HG02973 (cell line): ENCODE results near the gene GGNBP2.
A peak's percentile ranks its signal among the peaks of the same experiment; 100 is the strongest.

ENCODE experiments used
- ATAC-seq: cut with Tn5 transposase; IDR thresholded peaks from one replicate; pipeline ENCODE4 v1.9.1; 2021; ENCODE audit warnings: moderate library complexity; ENCODE audit not compliant: unreplicated experiment

GGNBP2 gene

DNA sequence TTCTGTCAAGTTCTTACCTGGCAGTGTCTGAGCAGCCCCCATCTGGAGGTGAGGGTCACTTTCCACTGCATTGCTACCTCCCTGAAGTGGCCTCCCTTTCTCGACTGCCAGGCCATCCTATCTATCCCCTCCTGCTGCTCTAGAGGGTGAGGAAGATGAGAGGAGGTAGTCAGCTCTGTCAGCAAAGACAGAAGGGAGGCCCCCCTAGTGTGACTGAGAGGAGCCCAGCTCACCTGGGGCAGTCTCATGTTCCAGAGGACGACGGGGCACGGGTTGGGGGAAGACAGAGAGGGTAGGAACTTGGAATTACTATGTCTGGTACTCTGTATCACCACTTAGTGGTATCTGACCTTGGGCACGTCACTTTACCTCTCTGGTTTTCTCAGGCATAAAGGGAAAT is 32.1 kb upstream of the GGNBP2 start:
- no peak for ATAC-seq

DNA sequence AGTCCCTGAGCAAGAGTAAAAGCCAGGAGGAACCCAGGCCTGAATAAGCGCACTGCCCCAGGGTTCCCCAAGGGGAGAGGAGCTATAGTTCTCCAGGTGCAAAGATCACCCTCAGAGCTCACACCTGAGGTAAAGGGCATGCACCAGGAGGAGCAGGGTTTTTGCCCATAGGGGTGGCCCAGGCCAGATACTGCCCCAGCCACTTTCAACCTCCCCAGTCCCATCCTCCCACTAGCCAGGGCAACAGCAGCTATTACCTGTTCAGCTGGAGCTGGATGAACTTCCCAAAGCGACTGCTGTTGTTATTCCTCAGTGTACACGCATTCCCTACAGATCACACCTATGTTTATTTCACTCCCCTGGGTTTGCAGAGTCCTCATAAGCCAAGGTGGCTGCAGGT is 29.9 kb upstream of the GGNBP2 start:
- ATAC-seq, result no peak

DNA sequence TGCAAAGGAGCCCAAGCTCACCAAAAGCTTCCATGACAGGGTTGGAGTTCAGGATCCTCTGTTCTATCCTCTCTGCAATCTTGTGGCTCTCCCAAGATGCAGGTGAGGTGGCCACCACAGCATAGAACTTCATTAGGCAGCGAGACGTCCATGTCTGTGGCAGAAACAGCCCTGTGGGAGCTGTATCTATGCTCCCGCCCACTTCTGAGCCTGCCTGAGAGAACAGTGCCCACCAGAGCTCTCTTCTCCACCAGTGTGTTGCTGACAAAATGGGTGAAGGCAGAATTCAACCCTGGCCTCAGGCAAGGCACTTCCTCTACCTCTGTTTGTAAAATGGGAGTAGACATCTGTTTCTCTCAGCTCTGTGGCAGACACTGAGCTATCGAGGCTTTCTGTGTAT is 28.9 kb upstream of the GGNBP2 start:
- ATAC-seq, result no peak

DNA sequence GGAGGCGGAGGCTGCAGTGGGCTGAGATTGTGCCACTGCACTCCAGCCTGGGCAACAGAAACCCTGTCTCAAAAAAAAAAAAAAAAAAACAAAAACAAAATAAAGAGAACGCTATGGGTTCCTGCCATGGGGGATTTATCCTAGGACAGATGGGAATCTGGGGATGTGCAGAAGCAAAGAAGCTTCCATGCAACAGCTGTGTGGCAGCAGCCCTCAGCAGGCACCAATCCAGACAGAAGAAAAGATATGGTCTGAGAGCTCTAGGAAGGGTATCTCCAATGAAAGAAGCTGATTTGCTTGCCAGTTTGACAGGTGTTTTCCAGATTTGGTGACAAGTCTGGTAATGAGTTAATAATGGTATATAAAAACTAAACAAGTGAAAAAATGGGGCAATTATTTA is 21.6 kb upstream of the GGNBP2 start:
- ATAC-seq, result no peak

DNA sequence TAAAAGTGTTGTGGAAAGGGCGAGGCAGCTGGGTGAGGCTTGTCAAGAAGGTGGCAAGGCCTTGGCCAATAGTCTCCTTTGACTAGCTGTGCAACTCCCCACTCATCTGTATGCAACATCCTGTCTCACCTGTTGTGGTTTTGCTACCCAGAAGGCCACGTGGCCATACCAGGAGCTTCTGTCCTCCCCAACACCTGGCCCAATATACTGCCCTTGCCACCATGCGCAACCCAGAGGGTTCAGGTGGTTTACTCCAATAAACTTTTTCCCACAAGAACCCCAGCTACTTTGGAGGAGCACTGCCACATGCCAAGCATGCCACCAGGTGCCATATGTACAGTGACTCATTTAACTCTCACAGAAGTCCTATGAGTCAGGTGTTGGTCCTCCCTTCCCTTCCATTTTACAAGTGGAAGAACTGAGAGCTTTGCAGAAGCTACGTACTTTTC is 20.3 kb upstream of the GGNBP2 start:
- ATAC-seq, result no peak

DNA sequence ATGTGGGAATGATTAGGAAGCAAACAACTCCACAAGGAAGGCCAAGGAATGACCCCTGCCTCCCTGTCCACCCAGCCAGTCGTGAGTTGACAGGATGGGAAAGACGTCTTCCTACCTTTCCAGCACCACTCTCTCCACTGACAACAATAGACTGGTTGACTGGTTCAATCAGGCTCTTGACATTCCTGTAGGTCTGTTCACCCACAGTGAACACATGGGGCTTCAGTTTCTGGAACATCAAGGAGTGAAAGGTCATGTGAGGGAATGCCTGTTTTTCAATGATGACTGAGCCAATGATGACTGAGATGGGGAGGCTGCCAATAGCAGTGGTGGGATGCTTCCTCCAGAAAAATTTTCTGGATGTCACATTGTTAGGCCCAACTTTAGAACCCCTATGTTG is 19.6 kb upstream of the GGNBP2 start:
- no peak for ATAC-seq

DNA sequence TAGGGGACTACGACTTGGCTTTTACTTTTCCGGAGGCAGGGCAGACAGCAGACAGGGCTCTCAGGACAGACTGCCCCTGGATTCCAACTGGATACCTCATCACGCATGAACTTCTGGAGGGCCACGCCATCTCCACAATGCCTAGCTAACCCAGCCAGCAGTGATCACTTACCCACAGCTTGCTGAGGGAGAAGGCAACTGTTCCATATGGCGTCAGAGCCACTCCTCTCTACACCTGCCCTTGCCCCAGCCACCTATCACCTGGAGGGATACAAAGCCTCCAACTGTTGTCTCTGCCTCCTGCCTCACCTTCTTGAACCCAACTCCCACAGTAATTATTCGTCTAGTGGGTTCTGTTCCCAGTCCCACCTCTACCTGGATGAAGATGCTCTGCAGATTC is 18.8 kb upstream of the GGNBP2 start:
- no peak for ATAC-seq

DNA sequence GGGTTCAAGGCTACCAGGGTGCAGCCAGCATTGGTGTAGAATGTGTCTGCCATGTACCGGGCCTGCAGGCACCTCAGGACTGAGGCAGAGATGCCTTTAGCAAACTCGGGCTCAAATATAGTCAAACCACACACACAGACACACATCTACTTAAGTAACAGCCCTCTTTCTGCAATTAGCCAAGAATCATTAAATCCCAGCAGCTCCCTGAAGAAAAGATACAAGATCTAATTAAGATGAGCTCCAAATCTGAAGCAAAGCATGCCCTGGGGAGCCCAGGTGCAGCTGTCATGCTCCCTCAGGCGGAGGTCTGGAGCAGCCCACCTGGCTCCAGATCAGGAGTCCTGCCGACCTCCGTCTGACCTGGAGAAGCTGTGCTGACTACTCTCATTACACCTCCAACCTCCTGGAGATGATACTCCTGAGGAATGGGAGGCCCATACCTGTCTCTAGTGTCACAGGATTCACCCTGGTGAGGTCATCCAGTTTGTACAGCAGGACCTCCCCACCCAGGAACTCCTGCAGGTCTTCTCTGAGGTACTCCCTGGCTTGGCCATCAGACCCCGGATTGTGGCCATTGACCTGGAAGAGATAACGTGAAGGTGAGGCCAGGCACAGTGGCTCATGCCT is 17.0 kb upstream of the GGNBP2 start:
- no peak for ATAC-seq

DNA sequence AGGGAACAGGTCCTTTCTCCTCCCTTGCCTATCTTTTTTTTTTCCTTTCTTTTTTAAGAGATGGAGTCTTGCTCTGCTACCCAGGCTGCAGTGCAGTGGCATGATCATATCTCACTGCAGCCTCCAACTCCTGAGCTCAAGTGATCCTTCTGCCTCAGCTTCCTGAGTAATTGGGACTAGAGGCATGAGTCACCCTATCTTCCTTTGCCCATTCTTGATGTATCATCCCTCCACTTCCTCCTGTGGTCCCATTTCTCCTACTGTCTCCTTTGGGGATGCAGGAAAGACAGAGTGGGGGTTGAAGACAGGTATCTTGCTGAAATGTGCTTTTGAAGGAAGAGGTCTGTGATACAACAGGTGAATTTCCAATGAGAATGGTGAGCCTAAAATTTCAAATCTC is 15.6 kb upstream of the GGNBP2 start:
- no peak for ATAC-seq

DNA sequence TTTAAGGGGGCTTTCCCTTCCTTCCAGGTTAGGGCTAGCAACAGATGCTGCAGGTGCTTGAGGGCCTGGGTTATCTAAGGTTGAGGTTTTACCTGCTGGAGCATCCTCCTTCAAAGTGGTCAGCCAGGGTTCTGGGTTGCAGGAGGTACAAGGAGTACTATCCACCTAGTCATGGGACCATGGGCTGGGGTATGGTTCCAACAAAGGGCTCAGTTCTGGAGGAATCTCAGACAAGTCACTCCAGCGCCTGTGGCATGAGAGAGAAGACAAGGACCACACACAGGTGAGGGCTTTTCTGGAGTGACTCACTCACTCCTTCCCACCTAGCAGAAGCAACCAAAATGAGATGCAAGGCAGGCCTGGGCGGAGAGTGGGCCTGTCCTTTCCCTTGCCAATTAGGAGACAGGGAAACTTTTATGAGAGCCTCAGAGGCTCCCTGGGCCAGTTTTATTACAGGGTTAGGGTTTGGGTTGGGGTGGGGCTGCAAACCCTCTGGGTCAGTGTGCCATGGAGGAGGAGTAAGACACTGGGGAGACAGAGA is 12.2 kb upstream of the GGNBP2 start:
- ATAC-seq, result no peak

DNA sequence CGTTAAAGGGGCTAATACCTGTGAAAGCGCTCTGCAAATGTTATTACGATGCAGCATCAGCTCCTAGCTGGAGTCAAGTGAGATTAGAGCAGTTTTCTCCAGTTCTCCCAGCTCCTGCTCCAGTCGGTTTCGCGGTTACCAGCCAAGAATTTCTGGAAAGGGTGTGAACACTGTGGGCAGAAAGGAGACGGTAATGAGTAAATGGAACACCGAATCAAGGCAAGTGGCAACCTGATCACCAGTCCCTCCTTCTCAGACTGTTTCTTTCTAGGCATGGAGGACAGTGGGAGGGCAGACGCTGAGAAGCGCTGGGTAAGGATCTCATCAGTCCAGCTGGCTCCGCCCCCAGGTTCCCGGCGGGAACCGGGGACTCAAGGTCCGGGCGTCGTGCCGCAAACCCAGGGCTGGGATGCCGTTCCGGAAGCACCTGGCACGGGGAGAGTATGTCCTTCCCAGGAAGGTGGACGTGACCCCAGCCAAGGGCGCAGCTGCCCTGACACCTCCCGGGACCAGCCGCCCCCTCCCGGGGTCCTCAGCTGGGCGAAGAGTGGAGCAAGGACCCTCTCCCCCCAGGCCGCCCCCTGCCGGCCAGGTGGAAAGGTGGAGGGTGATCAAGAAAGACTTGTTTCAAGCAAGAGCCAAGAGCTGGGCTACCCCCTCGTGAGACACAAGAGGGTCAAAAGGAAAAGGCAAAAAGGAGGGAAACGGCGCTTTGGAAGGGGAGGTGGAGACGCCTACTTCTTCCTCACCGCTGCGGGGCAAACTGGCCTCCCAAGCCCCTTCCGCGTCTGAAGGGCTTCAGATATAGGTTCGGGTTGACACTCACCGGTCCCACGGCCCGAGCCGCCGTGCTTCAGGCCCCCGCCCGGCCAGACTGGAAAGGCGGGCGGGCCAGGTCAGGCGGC is 10.5 kb upstream of the GGNBP2 start:
- ATAC-seq, result peak; percentile 24

DNA sequence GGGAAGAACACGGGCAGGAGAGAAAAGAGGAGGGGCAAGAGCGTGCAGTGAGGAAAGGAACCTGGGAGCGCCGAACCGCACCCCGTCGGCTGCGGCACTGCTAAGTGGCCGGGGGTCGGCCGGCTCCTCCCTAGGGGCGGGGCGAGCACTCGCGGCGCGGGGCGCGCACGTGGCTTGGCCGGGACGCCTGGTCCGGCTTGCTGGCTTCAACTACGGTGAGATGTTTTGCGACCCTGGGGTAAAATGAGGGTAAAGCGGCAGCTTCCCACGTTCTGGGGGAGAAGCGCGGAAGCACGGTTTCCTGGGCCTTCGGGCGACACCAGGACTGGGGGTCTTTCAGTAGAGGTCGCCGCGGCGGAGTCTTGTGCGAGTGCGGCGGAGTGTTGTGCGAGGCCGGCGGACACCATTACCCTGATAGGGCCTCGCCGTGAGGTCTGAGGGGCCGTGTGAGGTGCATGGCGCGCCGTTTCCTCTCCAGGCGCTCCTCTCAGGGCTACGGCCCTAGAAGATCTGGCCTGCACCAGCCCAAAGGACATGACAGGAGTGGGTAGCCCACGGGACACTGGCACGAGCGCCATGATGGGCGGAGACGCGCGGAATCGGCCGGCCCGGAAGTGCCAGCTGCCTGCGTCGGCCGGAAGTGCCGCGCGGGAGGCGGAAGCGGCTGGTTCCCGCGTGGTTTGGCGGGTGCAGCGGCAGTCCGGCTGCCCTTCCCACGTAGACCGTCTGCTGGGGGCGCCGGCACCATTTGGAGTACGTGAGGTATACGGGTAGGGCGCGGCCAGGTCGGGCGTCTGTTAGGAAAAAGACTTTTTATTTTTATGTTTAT is 9.7 kb upstream of the GGNBP2 start, which contains the start of the genes MYO19 and PIGW:
Gene MYO19, minus strand, starts transcription at position 29 of the 829 bp plus-strand sequence. CDS start 2,330 bp downstream, outside the sequence.
Gene PIGW, plus strand, starts transcription at position 148 of the 829 bp plus-strand sequence. CDS start 2,115 bp downstream, outside the sequence.
- ATAC-seq, result peak; percentile 69

DNA sequence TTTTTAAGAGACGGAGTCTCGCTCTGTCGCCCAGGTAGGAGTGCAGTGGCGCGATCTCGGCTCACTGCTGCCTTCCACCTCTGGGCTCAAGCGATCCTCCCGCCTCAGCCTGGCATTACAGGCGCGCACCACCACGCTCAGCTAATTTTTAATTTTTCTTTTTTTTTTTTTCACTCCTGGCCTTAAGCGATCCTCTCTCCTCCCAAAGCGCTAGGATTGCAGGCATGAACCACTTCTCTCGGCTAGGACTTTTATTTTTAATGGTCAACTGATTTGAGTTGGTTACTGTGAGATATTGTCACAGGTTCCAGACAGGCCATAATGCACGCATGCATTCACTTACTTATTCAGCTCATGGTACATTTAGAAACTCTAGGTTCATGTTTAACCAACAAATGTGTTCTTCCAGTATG is 9.0 kb upstream of the GGNBP2 start:
- ATAC-seq, result no peak

DNA sequence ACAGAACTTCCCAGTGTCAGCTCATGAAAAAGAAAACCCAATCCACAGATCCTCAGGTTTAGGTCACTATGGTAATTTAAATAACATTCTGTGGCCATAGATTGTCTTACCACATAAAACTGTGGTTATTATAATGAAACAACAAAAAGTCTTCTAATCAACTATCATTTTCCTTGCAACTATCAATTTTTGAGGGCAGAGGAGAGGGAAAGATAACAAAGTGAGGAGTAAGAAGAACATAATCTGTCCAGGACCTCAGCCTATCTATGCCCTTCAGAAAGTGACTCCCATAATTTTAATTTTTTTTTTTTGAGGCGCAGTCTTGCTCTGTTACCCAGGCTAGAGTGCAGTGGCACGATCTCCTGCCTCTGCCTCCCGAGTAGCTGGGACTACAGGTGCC is 4.0 kb upstream of the GGNBP2 start:
- ATAC-seq, result no peak

DNA sequence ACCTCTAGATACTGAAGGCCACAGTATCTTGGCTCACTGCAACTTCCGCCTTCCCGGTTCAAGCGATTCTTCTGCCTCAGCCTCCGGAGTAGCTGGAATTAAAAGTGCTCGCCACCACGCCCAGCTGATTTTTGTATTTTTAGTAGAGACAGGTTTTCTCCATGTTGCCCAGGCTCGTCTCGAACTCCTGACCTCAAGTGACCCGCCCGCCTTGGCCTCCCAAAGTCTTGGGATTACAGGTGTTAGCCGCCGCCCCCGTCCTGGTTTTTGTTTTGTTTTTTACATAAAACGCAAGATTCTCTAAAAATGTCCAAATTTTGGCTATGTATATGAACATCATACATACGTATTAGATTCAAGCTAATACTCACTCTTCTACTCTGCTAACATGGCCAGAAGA is 2.0 kb upstream of the GGNBP2 start:
- no peak for ATAC-seq

DNA sequence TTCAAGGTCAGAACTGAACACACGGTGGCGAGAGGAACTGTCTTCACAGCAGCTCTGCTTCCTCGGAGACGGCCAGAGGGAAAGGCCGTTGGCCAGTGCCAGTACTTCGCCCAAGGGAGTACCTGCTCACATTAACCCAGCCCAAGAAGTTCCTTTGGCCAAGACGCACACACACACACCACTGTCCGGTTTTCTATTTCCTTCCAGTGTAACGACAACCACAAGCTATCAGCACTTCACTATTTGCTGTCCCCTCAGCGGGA is 744 bp upstream of the GGNBP2 start:
- no peak for ATAC-seq

DNA sequence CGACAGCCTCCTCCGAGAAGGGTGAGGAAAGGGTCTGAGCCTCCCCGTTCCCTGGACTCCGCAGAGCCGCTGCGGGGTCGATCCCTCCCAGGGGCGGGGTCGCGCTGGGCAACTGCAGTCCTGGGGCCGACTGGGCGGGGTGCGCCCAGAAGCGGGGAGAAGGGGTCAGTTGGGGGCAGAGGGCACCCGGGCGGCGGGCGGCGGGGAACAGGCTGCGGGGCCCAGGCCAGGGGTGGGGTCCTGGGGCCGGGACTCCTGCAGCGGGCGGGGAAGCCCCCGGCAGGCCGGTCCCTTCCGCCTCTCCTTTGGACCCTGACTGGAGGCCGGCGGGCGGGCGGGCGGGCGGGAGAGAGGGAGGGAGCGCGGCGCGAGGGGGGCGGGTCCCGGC is 352 bp downstream of the GGNBP2 start:
- peak; percentile 38 for ATAC-seq

DNA sequence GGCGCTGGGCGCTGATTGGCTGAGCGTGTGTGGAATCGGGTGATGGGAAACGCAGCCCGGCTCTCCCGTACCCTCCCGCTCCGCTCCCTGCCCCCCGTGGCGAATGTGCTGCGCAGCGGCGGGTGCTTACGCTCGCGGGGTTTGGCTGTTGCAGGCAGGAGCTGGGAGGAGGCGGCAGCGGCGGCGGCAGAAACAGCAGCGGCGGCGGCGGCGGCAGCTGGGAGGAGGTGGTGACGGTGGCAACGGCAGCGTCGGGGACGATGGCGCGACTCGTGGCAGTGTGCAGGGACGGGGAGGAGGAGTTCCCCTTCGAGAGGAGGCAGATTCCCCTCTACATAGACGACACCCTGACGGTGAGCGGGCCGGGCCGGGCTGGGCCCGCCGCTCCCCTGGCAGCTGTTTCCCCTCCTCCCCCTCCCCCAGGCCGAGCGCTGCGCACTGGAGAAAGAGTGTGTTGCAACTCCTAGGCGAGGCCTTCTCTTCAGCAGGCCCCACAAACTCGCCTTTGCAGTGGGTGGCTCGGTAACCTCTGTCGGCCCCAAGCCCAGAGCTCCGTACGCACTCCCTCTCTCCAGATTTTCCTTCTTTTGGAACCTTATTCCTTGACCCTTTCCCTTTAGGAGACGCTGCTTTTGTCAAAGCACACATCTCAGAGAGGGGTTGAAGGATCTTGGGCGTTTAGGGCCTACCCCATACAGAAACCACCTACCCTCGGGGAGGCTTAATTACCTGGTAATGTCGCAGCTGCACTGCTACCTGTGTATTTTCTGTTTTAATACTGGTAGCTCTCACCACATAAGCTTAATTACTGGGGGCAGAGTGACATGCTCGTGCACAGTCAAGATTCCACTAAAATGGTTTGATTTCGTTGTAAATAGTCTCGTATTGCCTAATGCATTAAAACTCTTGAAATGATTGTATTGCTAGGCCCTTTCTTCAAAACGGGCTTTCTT is 1.0 kb downstream of the GGNBP2 start:
- peak; percentile 52 for ATAC-seq

DNA sequence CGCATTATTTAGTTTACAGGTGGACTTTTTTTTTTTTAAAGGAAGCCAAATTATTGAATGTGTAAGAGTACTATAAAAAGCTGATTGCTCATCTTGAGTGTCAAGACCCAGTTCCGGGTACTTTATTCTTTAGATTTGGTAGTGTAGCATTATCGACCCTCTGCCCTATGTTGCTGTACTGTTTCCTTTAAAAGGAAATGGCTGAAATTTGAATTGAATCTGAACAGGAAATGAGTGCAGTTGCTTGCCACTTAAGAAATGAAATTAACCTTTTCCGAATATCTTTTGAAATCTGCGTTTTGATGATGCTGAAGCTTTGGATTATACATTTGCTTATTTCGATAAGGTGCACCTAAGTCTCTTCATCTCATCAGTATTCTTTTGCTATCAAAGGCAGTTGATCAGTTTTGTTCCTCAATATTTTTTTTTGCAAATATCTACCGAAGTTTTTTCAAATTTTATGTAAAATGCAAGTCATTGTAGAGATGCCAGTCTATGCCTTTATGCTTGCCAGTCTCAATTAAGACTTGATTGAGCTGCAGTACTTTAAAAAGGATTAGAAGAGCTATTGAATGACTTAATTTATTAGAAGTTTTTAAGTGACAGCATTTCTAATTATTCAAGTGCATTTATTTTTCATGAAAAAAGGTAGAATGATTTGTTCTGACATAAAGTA is 1.8 kb downstream of the GGNBP2 start:
- no peak for ATAC-seq

DNA sequence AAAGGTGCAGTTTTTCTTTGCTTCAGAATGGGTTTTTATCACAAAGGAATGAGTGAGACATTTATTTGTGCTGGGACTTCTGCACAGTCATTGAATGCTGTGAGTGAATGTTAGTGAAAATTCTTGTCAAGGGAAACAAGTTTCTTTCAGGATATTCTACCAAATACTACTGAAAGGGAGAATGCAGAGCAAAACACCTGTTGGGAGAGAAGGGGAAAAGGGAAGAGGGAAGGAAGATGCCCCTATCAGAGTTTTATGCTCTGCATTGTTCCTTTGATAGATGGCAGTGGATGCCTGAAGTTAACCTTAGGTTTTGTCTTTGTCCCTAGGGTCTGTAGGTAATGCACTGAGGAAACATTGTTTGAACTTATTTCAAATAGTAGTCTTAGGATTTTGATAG is 3.1 kb downstream of the GGNBP2 start:
- ATAC-seq, result no peak
